Stimulated activated naive CD8-positive, alpha-beta T cell treated with anti-CD3 and anti-CD28 coated beads, Interleukin-15, Interleukin-2, amounts not matched to agents 100 U/mL and 50 U/mL, for 24 hours (primary cell): ENCODE measurements around the gene KSR1.
A peak's percentile ranks its signal among the peaks of the same experiment; 100 is the strongest.

Experiments
- ATAC-seq: fragments of 150-1000 bp; cut with Tn5 transposase; one replicate; pipeline ENCODE4 v1.10.0; 2021
- DNase-seq: peaks from one replicate; pipeline ENCODE4 v3.0.0; 2021

The KSR1 gene

GRCh38 chr17:27569884-27570577, 113.8 kb downstream of the KSR1 start:
- DNase-seq (no peak), ATAC-seq (no peak)

- ATAC-seq (no peak), DNase-seq (no peak)
Measured at GRCh38 chr17:27570578-27570914, 114.3 kb downstream of the KSR1 start.

GRCh38 chr17:27571563-27572352, 115.5 kb downstream of the KSR1 start:
- no peak for ATAC-seq
- no peak for DNase-seq

GRCh38 chr17:27572665-27573064, 116.4 kb downstream of the KSR1 start:
- DNase-seq (peak; percentile 73), ATAC-seq (peak; percentile 86)

GRCh38 chr17:27573548-27573947, 117.3 kb downstream of the KSR1 start:
- DNase-seq: no peak
- ATAC-seq: no peak

GRCh38 chr17:27573971-27574525, 117.8 kb downstream of the KSR1 start:
- ATAC-seq: no peak
- DNase-seq: no peak

GRCh38 chr17:27575096-27575911, 119.1 kb downstream of the KSR1 start:
- ATAC-seq: no peak
- no peak for DNase-seq

GRCh38 chr17:27575912-27576252, 119.6 kb downstream of the KSR1 start:
- no peak for ATAC-seq
- DNase-seq: no peak

- ATAC-seq (no peak), DNase-seq (no peak)
Measured at GRCh38 chr17:27576477-27577083, 120.3 kb downstream of the KSR1 start.

GRCh38 chr17:27577121-27577761, 121.0 kb downstream of the KSR1 start:
- ATAC-seq: no peak
- DNase-seq: no peak

- ATAC-seq: no peak
Measured at GRCh38 chr17:27577884-27578717, 121.9 kb downstream of the KSR1 start.

GRCh38 chr17:27578718-27579085, 122.5 kb downstream of the KSR1 start:
- DNase-seq (peak; percentile 72), ATAC-seq (peak; percentile 84)

More at GRCh38 chr17:27577884-27578717, 121.9 kb downstream of the KSR1 start:
- DNase-seq: no peak

- DNase-seq (no peak), ATAC-seq (no peak)
Measured at GRCh38 chr17:27579304-27579703, 123.1 kb downstream of the KSR1 start.

- ATAC-seq (peak; percentile 33), DNase-seq (no peak)
Measured at GRCh38 chr17:27579897-27580321, 123.7 kb downstream of the KSR1 start.

- DNase-seq (no peak), ATAC-seq (no peak)
Measured at GRCh38 chr17:27581016-27581415, 124.8 kb downstream of the KSR1 start.

- DNase-seq (no peak), ATAC-seq (no peak)
Measured at GRCh38 chr17:27582696-27583095, 126.4 kb downstream of the KSR1 start.

- ATAC-seq (no peak), DNase-seq (no peak)
Measured at GRCh38 chr17:27585153-27585681, 129.0 kb downstream of the KSR1 start.

- DNase-seq (no peak), ATAC-seq (no peak)
Measured at GRCh38 chr17:27585792-27586191, 129.5 kb downstream of the KSR1 start.

- ATAC-seq: no peak
- DNase-seq: no peak
Measured at GRCh38 chr17:27586203-27586721, 130.0 kb downstream of the KSR1 start.

- DNase-seq (no peak), ATAC-seq (no peak)
Measured at GRCh38 chr17:27588354-27588753, 132.1 kb downstream of the KSR1 start.
